IPS DF 4.7 (cell line): ENCODE results near the gene PROCA1.
"Not testable (repeated sequence)": the region's sequence is repeated elsewhere in the genome, so short reads cannot be mapped to it uniquely, and the experiment has no call there.

Experiments used
- DNase-seq: peaks from one replicate; pipeline ENCODE4 v3.0.0-alpha.2; 2013; ENCODE audit warnings: low spot score; ENCODE audit errors: extremely low read depth

The PROCA1 gene

GRCh38 chr17:28675980-28676379 is 35.7 kb downstream of the PROCA1 start:
- DNase-seq: no peak

GRCh38 chr17:28675490-28675889 is 36.2 kb downstream of the PROCA1 start:
- DNase-seq: no peak

GRCh38 chr17:28669918-28670317 is 41.8 kb downstream of the PROCA1 start:
- DNase-seq: no peak

GRCh38 chr17:28667870-28668269 is 43.8 kb downstream of the PROCA1 start:
- DNase-seq: no peak

GRCh38 chr17:28665994-28666393 is 45.7 kb downstream of the PROCA1 start:
- no peak for DNase-seq

GRCh38 chr17:28663723-28664122 is 48.0 kb downstream of the PROCA1 start:
- no peak for DNase-seq

GRCh38 chr17:28662527-28662829 is 49.2 kb downstream of the PROCA1 start:
- no peak for DNase-seq

- DNase-seq: no peak
Measured at GRCh38 chr17:28661635-28662526, 49.8 kb downstream of the PROCA1 start, which contains the start of the genes SDF2 and SUPT6H. SDF2 (minus strand) TSS chr17:28661906; CDS start chr17:28661876, 30 bp downstream. SUPT6H (plus strand) TSS chr17:28662205; CDS start chr17:28673402, 11,197 bp downstream.

GRCh38 chr17:28659497-28659881 is 52.2 kb downstream of the PROCA1 start:
- DNase-seq: not testable (repeated sequence)

- not testable (repeated sequence) for DNase-seq
Measured at GRCh38 chr17:28658766-28659496, 52.8 kb downstream of the PROCA1 start.

- DNase-seq: not testable (repeated sequence)
Measured at GRCh38 chr17:28658342-28658741, 53.3 kb downstream of the PROCA1 start.

GRCh38 chr17:28657756-28658155 is 53.9 kb downstream of the PROCA1 start:
- no peak for DNase-seq

- no peak for DNase-seq
Measured at GRCh38 chr17:28655160-28655559, 56.5 kb downstream of the PROCA1 start.
